ENCODE measurements around the gene BRF1.
A peak's percentile ranks its signal among the peaks of the same experiment; 100 is the strongest.
"Not testable (repeated sequence)": the region's sequence is repeated elsewhere in the genome, so short reads cannot be mapped to it uniquely, and the experiment has no call there.

The BRF1 gene

GRCh38 chr14:105300542-105301102 lies at the start of gene BRF1:
TSS of gene BRF1 (minus strand) at chr14:105301001. CDS start at chr14:105300629, 372 bp downstream.
- DNase-seq (ENCODE audit: extremely low read depth in 1 of 2, low read depth in 1 of 2) = peak; percentile 95 to 96

- DNase-seq (ENCODE audit: extremely low read depth in 1 of 2, low read depth in 1 of 2) = no peak
Observed at GRCh38 chr14:105349992-105350391, 49.2 kb upstream of the BRF1 start.

- DNase-seq (ENCODE audit: extremely low read depth in 1 of 2, low read depth in 1 of 2) = no peak
Observed at GRCh38 chr14:105348945-105349699, 48.3 kb upstream of the BRF1 start.

GRCh38 chr14:105348169-105348944 lies 47.6 kb upstream of the BRF1 start:
- DNase-seq (ENCODE audit: extremely low read depth in 1 of 2, low read depth in 1 of 2) = no peak

- no peak for DNase-seq (ENCODE audit: extremely low read depth in 1 of 2, low read depth in 1 of 2)
Observed at GRCh38 chr14:105347587-105347968, 46.8 kb upstream of the BRF1 start.

- no peak for DNase-seq (ENCODE audit: extremely low read depth in 1 of 2, low read depth in 1 of 2)
Observed at GRCh38 chr14:105346876-105347586, 46.2 kb upstream of the BRF1 start.

GRCh38 chr14:105346200-105346533 lies 45.4 kb upstream of the BRF1 start:
- DNase-seq (ENCODE audit: extremely low read depth in 1 of 2, low read depth in 1 of 2) = no peak

GRCh38 chr14:105343194-105343593 lies 42.4 kb upstream of the BRF1 start:
- no peak for DNase-seq (ENCODE audit: extremely low read depth in 1 of 2, low read depth in 1 of 2)

GRCh38 chr14:105340821-105341733 lies 40.3 kb upstream of the BRF1 start:
- DNase-seq (ENCODE audit: extremely low read depth in 1 of 2, low read depth in 1 of 2) = no peak

- DNase-seq (ENCODE audit: extremely low read depth in 1 of 2, low read depth in 1 of 2) = no peak
Observed at GRCh38 chr14:105337966-105338741, 37.4 kb upstream of the BRF1 start.

GRCh38 chr14:105337433-105337832 lies 36.6 kb upstream of the BRF1 start:
- DNase-seq (ENCODE audit: extremely low read depth in 1 of 2, low read depth in 1 of 2) = no peak

- no peak for DNase-seq (ENCODE audit: extremely low read depth in 1 of 2, low read depth in 1 of 2)
Observed at GRCh38 chr14:105336477-105337287, 35.9 kb upstream of the BRF1 start.

- DNase-seq (ENCODE audit: extremely low read depth in 1 of 2, low read depth in 1 of 2) = no peak
Observed at GRCh38 chr14:105335735-105336476, 35.1 kb upstream of the BRF1 start.

- DNase-seq (ENCODE audit: extremely low read depth in 1 of 2, low read depth in 1 of 2) = not testable (repeated sequence)
Observed at GRCh38 chr14:105335231-105335542, 34.4 kb upstream of the BRF1 start.

GRCh38 chr14:105334383-105335230 lies 33.8 kb upstream of the BRF1 start:
- DNase-seq (ENCODE audit: extremely low read depth in 1 of 2, low read depth in 1 of 2) = no peak

GRCh38 chr14:105333613-105334364 lies 33.0 kb upstream of the BRF1 start:
- DNase-seq (ENCODE audit: extremely low read depth in 1 of 2, low read depth in 1 of 2) = no peak

All from stimulated activated CD8-positive, alpha-beta memory T cell treated with anti-CD3 and anti-CD28 coated beads, Interleukin-7, amount 100 ng/mL, for 48 hours (primary cell).